WERI-Rb-1 (cell line): Measurements from ENCODE around the gene CCND2.

Experiments
- DNase-seq: peaks from one replicate; pipeline ENCODE4 v3.0.0-alpha.2; 2020
- H3K27ac ChIP-seq: fragments of 250-450 bp; sonication (Bioruptor Pico); 2 replicates; pipeline ENCODE4 v1.5.1; 2020; ENCODE audit warnings: mild to moderate bottlenecking, moderate library complexity
- H3K27me3 ChIP-seq: fragments of 250-450 bp; sonication (Bioruptor Pico); 2 replicates; pipeline ENCODE4 v1.5.1; 2021; ENCODE audit warnings: mild to moderate bottlenecking, low read depth, moderate library complexity; ENCODE audit not compliant: insufficient read depth, severe bottlenecking
- H3K36me3 ChIP-seq: fragments of 250-450 bp; sonication (Bioruptor Pico); 2 replicates; pipeline ENCODE4 v1.5.1; 2020; ENCODE audit warnings: mild to moderate bottlenecking, moderate library complexity
- H3K4me3 ChIP-seq: 2 replicates; pipeline ENCODE4 v1.5.1; 2011; ENCODE audit warnings: low read depth, mild to moderate bottlenecking, control low read depth, low read length
- H3K9me3 ChIP-seq: fragments of 250-450 bp; sonication (Bioruptor Pico); 2 replicates; pipeline ENCODE4 v1.5.1; 2021; ENCODE audit warnings: mild to moderate bottlenecking, moderate library complexity; ENCODE audit not compliant: severe bottlenecking
- CTCF ChIP-seq: IDR thresholded peaks from 2 replicates; pipeline ENCODE4 v1.5.1; 2011; ENCODE audit warnings: low read depth, mild to moderate bottlenecking, control low read depth, inconsistent platforms, low read length

The CCND2 gene

GRCh38 chr12:4287325-4288211, 14.0 kb downstream of the CCND2 start:
- Histone ChIP-seq H3K4me3 (no peak overlapping the region), H3K36me3 (no peaks in the 10 kb centered on the region), H3K27ac (no peak overlapping the region), H3K9me3 (no peaks in the 10 kb centered on the region), H3K27me3 (no peaks in the 10 kb centered on the region)
- DNase-seq, result no peak
- TF ChIP-seq CTCF, result no peak

GRCh38 chr12:4288296-4289131, 15.0 kb downstream of the CCND2 start:
- no peak for DNase-seq
- Histone ChIP-seq H3K9me3 (no peaks in the 10 kb centered on the region), H3K36me3 (no peaks in the 10 kb centered on the region), H3K27me3 (no peaks in the 10 kb centered on the region), H3K4me3 (no peak overlapping the region), H3K27ac (no peak overlapping the region)
- no peak for TF ChIP-seq CTCF

DNA sequence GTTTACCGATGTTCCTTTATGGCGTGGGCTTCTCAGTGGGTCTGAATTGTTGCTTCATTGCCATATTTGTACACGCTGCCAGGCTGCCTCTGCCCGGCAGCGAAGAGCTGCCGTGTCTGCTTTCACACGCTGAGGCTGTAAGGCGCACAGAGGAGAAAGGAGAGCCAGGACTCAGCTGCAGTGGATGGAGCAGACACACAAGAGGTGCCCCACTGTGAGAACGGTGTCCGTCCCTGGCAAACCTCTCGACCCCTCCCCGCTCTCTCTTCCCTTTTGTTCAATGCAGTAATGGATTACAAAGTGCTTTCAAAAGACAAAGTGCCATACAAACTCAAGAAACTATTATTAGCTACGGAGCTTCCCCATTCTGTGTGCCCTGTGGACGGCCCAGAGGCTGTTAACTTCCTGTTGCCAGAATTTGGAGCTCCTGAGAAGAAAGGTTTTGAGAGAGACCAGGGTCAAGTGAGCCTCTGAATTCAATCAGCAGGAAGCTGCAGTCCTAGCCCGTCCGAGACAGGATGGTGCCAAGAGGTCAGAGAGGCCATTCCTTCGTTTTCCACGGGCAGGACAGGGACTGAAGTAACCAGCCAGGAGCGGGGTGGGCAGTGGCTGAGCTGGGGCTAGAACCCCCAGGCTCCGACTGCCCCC, 15.8 kb downstream of the CCND2 start:
- H3K27me3 ChIP-seq, result no peaks in the 10 kb centered on the region

DNA sequence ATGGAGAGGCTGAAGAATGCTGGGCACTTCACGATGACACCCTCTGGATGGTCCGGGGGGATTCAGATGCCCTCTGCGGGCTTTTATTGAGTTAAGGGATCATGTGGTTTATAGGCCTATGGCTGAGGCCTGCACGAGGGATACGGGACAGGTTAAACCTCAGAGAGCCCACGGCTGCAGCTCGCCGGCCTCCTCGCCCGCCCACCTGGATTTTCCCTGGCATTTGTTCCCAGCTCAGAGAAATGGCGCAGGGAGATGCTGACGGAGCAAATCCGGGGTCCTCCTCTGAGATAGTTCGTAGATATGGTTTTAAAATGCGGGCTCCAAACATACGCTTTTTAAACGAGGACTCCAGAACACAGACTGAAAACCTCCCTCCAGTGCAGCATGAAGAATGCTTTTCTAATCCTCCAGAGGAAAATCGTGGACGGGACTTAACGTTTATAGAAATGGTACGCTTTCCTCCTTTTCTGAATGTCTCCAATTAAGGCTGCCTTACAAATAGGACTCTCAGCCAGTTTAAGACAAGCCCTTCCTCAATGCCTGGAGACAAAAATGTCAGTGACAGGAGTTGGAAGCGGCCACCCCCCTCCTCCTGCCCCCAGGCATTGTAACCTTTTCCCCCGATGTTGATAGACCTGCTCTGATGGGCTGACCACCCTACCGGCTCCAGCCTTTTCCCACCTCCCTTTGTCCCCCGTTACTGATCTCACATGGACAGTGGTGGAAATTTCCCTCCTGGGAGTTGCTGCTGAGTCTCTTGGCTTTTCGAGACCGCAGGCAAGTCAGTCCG, 16.6 kb downstream of the CCND2 start:
- TF ChIP-seq CTCF, result no peak
- no peak overlapping the region for H3K4me3 ChIP-seq
- no peak for DNase-seq
- H3K27me3 ChIP-seq, result no peaks in the 10 kb centered on the region
- no peaks in the 10 kb centered on the region for H3K9me3 ChIP-seq
- H3K36me3 ChIP-seq, result no peaks in the 10 kb centered on the region
- H3K27ac ChIP-seq, result no peak overlapping the region

More for the DNA sequence above, 15.8 kb downstream of the CCND2 start:
- no peak overlapping the region for H3K4me3 ChIP-seq
- no peak for TF ChIP-seq CTCF
- H3K9me3 ChIP-seq, result no peaks in the 10 kb centered on the region
- no peaks in the 10 kb centered on the region for H3K36me3 ChIP-seq
- no peak for DNase-seq
- no peak overlapping the region for H3K27ac ChIP-seq

DNA sequence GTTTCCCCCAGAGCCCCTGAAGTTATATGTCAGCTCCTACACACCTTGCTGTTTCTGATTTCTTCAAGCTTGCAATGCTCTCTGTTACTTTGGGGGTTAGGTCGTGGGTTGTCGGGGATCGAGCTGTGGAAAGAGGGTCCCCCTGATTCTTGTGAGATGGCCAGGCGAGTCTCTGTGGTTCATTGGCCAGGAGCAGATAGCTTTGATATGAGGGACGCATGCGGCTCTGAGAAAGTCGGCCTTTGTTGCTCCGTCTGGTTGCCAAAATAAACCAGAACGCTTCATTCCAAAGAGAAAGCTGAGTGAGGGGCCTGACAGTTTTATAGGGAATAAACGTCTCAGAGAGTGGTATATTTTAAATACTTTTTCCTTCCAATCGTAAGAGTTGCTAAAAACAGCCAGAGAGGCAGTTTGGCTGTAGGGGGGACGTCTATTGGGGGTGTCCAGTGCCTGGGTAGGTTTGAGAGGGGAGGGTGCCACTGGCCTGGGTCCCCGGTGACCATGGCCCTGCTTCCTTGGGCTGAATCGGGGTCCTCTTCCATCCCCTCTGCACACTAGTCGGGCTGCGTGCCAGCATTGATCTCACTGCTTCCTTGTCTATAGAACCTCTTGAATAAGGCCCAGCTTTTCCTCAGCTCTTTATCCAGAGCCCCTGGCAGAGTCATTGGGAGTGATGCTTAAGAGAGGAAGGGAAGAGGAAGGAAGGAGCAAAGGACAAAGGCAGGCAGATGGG, 18.9 kb downstream of the CCND2 start:
- Histone ChIP-seq H3K9me3 (no peaks in the 10 kb centered on the region), H3K36me3 (no peaks in the 10 kb centered on the region), H3K27ac (no peak overlapping the region), H3K27me3 (no peaks in the 10 kb centered on the region), H3K4me3 (no peak overlapping the region)
- no peak for DNase-seq
- TF ChIP-seq CTCF, result no peak
